T-helper 9 cell (primary cell): Measurements from ENCODE around the gene MYOZ3.
A peak's percentile ranks its signal among the peaks of the same experiment; 100 is the strongest.

Source experiments
- DNase-seq: peaks from one replicate; pipeline ENCODE4 v3.0.0-alpha.2; 2020

MYOZ3 gene

DNA sequence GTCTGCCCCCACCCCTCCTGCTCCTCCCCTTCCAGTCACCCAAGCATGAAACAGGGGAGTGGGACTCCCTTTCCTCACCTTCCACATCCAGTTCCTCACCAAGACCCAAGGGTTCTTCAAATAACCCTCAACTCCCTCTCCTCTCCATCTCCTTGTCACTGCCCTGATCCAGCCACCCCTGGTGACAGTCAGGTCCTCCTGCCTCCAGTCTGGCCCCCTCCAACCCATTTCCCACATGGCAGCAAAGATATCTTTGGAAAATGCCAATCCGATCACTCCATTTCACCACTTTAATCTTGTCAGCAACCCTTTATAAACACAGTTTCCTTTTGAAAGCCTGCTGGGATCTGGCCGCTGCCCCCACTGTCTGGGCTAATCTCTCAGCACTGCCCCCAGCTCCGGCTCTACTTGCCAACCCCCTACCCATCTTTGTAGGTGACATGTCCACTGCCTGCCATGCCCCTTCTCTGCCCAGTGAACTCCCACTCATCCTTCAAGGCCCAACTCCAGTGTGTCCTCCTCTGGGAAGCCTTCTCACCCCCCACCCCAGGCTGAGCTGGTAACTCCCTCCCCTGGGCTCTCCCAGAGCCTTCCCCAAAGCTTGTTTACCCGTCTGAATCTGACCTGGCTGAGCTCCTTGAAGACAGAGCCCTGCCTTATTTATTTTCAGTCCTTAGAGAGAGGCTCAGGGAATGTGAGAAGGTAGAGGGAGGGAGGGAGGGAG, 781 bp upstream of the MYOZ3 start:
- no peak for DNase-seq

DNA sequence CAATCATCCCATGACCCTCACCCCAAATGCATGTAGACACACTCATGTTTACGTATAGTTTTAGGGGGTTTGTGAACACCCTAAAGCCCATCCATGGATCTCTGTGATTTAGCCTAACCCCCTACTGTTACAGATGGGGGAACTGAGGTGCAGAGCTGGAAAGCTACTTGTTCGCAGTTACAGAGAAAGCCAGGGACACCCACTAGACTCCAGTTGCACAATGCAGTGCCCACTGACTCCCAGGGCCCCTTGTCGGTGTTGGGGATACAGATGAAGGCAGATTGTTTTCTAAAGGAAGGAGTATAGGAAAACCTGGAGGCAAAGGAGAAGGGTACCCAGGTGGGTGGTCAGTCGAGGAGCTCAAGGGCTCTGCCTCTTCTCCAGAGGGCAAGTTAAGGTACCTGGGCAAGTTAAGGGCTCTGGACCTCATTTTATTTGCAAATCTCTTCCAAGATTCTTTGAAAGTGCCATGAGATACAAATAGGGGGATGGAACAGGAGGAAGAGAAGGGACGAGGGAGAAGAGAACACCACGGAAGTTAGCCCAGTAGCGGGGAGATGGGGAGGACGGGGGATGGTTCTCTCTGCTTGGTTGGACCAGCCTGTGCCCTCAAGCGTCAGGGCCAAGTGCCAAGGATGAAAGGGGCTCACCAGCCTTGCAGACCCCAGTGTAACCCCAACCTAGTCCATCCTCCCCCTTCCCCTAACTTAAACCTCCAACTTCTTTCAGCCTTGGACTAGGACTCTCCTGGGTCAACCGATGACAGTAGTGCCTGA, 958 bp downstream of the MYOZ3 start:
- no peak for DNase-seq

DNA sequence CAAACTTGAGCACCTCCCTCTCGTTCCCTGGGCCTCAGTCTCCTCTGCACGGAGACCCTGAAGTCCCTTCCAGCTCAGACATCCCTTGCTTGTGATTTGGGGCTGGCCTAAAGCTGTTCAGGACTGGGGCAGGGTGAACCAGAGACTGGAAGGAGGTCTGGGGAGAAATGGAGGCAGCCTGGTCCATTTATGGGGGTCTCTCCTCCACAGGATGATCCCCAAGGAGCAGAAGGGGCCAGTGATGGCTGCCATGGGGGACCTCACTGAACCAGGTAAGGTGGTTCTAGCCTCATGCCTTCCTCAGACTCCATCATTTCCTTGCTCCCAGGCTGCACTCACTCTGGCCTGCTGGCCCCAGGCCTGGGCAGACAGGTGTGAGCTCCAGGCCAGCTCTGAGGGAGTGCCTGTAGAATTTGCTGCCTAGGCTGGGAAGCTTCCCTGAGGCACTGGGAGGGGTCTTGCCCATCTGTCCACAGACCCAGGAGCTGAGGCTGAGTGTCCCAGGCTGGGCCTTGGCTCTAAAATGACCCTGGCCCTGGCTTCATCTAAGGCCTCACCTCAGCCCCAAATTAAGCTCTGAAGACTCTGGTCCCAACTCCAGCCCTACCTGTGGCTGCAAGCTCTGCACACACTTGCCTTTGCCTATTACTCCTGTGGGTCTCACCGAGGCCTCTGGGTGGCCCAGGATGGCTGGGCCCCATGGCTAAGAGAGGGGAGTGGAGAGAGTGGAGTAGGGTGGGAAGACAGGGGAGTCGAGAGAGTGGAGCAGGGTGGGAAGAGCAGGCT, 1.9 kb downstream of the MYOZ3 start:
- no peak for DNase-seq

DNA sequence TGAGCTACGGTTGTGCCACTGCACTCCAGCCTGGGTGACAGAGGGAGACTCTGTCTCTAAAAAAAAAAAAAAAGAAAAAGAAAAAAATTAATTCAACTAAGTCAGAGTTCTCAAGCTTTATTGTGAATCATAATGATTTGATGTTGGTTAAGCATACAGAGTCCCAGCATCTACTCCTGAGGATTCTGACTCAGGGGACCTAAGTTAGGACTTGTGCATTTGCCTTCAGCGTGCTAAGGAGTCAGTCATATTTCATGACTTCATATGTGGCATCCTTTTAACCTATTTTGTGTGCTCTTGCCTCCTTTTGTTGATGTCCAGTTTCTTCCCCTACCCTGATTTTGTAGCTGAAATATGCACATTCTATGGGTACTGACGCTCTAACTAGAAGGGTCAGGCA, 2.9 kb downstream of the MYOZ3 start:
- DNase-seq, result no peak

DNA sequence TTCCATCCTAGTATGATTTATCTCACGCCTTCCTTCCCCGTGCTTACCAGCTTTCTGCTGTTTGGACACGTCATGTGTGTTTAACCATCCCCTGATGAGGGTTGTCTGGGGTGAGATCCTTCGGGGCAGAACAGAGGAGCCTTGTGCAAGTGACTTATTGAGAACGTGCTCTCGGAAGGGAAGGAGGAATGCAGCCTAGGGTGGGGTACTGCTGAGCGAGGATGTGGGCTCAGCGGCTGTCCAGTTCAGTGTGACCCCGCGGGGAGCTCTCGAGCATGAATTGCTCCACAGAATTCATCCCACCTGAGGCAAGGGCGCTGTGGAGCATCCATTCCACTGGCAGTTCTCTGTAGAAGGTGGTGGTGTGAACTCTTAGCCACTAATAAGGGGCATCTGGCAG, 4.0 kb downstream of the MYOZ3 start:
- no peak for DNase-seq

DNA sequence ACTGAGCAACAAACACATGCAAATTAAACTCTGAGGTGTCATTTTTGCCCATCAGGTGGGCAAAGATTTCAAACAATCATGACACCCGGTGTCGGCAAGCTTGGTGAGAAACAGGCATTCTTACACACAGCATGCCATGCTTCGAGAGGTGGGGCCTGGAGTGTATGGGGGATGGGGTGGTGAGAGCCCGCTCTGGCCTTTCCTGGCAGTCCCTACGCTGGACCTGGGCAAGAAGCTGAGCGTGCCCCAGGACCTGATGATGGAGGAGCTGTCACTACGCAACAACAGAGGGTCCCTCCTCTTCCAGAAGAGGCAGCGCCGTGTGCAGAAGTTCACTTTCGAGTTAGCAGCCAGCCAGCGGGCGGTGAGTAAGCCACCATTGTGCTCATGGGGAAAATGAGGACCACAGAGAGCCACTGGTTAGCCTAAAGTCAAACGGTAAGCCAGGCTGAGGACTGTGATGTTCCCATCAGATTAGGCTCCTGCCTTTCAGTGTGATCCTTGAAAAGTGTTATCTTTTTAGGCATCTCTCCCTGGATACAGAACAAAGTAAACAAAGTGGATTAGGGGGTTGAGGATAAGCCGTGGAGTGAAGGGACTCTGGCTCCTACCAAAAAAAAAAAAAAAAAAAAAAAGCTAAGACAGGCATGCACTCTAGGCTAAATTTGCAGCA, 9.4 kb downstream of the MYOZ3 start:
- no peak for DNase-seq

DNA sequence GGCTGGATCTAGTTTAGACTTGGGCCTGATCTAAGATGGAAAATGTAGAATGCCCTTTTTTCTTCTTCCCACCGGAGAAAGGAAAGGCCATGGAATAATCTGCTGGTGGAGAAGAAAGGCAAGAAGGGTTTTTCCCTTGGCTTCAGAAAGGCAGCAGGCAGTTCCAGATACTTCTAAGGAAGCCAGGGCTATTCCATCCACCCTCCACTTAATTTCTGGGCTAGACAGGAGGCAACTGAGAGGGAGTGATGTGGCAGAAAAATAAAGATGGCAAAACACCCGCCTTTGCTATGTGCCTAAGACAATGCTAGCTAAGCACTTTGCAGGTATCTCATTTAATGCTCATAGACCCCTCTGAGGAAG, 9.9 kb downstream of the MYOZ3 start:
- DNase-seq, result no peak

DNA sequence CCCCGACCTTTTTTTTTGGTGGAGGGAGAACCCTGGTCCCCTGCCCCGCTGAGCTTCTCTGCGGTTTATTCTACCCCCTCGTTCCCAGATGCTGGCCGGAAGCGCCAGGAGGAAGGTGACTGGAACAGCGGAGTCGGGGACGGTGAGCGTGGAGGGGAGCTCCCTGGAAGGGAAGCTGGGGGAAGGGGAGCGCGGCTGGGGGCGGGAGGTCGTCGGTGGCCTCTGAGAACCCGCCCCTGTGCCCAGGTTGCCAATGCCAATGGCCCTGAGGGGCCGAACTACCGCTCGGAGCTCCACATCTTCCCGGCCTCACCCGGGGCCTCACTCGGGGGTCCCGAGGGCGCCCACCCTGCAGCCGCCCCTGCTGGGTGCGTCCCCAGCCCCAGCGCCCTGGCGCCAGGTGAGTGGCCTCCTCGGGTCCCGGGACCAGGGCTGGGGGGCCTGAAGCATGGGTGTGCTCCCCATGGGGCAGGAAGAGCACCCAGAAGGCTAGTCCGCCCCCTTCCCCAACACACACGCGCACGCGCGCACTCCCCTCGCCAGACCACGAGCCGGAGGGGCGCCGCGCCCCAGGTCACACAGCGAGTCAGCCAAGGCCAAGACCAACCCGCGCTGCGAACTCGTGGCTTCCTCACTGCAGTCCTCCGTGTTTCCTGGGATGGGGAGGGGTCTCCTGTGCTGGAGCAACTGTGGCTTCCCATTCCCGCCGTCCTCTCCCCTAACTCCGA, 10.6 kb downstream of the MYOZ3 start:
- DNase-seq, result no peak

DNA sequence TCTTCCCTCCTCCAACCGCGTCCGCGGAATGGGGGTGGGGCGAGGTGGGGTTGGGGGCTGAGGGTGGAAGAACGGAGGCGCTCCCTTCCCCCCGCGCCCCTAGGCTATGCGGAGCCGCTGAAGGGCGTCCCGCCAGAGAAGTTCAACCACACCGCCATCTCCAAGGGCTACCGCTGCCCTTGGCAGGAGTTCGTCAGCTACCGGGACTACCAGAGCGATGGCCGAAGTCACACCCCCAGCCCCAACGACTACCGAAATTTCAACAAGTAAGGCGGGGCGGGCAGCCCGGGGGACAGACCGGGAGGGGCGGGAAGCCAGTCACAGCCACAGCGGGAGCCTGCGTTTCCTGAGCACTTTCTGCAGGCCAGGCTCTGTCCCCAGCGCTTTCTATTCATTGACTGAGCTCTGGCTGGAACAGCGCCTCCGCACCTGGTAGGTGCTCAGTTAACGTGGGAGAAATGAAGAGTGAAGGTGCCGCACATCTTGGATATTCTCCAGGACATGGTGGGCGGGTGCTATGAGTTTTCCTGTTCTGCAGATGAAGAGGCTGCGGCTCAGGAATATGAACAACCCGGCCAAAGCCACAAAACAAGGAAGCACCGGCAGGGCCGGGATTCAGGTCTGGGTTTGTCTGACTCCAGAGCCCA, 11.3 kb downstream of the MYOZ3 start:
- no peak for DNase-seq

DNA sequence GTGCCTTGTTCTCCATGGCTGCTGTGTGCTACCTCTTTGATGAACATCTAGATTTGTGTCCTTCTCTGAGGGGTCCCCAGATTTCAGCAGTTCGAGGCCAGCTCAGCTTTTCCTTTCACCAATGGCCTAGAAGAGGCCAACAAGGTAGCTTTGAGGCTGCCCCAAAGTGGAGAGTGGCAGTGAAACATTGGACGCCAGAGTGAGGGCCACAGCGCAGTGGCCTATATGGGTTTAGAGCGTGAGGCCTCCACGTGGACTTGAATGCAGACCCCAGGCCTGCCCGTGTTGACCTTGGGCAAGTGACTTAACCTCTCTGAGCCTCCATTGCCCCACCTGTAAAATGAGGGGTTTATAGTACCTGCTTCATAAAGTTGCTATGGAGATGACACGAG, 11.8 kb downstream of the MYOZ3 start:
- no peak for DNase-seq

DNA sequence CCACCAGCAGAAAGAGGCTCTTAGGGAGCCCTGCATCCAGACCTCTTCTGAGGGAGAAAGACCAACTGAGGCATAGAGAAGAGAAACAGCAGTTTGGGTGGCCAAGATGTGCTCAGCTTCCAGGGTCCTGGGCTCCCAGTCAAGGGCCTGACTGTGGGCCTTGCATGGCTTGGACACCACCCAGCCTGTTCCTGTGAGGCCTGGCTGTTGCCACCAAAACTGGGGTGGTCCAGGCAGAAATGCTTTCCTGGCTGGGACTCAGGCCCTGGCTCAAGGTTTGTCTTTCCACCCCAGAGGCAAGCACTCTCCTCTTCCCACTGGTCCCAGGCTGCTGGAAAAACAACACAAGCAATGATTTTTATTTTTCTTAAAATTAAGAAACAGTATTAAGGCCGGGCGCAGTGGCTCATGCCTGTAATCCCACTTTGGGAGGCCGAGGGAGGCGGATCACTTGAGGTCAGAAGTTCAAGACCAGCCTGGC, 13.3 kb downstream of the MYOZ3 start:
- no peak for DNase-seq

DNA sequence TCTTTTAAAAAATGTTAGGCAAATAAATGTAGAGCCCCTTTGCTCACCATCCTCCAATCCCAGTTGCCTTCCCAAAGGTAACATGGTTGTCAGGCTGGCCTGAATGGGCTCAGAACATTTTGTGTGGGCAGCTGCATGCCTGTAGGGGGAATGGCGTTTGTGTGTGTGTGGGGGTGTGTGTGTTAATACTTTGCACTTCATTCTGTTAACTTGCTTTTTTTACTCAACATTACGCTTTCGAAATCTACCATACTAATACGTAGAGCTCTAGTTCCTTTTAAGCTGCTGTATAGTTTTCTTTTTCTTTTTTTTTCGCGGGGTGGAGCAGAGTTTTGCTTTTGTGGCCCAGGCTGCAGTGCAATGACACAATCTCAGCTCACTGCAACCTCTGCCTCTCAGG, 14.0 kb downstream of the MYOZ3 start:
- DNase-seq, result no peak

DNA sequence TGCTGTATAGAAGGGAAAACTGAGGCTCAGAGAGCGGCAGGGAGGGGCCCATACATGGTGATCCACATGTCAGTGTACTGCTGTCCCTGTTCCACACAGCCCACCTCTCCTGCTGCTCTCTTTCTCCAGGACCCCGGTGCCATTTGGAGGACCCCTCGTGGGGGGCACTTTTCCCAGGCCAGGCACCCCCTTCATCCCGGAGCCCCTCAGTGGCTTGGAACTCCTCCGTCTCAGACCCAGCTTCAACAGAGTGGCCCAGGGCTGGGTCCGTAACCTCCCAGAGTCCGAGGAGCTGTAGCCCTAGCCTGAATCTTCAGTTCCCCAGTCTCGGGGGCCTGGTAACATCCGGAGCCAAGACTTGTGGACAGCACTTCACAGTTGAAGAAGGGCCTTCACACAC, 15.5 kb downstream of the MYOZ3 start:
- DNase-seq, result no peak

DNA sequence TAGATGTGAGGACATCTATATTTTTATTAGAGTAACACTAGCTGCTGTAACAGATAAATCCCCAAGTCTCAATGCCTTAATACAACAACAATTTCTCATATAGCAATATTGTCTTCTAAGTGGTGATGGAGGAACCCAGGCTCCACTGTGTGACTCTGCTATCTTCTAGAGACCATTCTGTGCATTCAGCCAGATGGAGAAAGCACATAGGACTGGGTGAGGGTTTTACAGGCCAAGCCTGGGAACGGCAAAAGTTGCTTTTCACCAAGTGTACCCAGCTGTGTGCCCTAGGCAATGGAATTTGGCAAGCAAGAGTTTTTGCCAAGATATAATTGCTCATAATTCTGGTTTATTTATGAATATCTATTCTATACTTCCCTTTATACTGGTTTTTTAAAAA, 28.1 kb downstream of the MYOZ3 start:
- no peak for DNase-seq

DNA sequence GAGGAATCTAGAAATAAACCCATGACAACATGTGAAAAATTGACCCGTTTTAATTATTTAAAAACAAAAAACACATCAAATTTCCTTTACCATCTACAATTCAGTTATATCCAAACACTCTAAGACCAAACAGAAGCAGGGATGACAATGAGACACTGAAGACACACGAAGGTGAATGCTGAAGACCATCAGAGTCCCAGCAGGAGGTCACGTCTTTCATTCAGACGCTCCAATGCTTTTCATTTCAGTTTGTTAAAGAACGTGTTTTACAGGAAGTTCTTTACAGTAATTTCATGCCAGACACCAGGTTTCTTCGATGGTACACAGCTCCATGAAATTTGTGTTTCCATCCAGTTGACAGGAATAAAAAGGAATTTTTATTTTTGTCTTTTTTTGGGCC, 29.7 kb downstream of the MYOZ3 start:
- no peak for DNase-seq

DNA sequence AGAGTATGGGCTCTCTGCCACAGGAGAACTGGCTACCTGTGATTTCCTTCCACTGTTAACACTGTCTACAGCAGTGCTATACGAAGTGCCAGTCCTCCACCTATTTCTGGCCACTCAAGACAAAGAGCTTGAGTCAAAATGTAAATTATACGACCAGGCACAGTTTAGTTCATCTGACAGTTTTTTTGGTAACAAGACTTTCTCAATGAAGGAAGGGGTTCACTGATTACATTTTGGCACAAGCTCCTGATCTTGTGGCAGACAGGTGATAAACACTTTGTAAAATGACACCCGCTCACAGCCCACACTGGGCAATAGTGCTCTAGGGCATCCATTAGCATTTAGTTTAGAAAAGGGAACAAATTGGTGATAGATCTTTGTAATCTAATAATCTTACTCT, 31.2 kb downstream of the MYOZ3 start:
- DNase-seq, result no peak

DNA sequence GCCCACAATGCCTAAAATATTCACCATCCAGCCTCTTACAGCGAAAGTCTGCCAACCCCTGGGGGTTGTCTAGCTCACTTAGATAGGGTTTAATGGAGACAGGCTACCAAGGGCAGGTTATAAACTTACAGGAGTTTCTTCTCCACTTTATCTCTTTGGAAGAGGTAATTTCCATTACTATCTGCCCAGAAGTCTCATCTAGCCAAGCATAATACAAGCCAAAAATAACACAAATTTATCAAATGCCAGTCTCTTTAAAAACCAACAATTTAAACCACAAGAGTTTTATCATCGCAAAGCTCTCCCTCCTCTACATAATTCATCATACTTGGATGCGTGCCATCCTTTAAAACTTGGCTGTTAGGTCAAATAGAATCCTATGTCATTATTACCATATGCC, 33.6 kb downstream of the MYOZ3 start:
- DNase-seq, result no peak

DNA sequence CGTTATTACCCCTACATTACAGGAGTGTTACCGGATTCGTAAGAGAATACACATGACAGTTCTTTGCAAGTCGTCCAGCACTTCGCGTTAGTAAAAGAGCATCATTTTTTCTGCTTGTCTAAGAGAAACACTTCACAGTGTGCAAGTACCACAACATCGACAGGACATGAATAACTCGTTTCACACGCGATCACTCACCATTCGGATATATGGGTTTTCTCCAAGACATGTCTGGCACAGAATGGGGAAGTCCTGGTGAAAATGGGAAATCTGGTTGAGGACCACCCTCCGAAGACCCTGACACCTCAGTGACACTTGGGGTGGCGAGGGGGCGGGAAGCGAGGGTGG, 39.2 kb downstream of the MYOZ3 start:
- DNase-seq, result no peak

DNA sequence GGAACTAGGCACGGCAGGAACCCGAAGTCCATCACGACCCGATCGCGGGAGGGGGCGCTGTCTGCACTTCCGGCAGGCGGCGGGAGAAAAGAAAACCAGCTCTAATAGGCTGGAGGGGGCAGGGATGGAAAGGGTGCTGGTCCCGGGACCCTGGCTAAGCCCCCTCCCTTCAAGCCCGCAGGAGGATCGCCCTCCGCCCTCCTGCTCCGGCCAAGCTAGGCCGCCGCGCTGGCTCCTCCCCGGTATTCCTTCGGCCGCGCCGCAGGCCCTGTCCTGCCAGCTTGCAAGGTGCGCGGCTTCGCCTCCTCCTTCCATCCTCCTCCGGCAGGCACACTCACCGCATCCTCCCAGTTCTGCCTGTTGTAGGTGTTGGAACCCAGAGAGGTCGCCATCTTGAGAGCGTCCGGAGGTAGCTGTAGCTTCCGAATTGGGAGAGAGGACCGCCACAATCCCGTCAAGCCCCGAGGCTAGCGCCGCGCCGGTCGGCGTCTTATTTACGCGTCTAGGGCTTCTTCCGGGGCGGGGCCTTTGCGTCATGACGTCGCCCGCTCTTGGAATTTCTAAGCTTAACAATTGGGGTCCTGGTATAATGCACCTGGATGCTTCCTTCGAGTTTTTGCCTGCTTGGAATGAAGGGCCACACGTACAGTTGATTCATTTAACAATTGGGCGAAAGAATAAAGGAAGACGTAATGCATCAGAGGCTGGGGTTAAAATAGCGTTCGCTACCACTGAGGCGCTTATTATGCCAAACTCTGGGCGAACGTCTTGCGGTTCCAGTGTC, 39.7 kb downstream of the MYOZ3 start, which contains the start of gene RBM22:
Gene RBM22, minus strand, starts transcription at position 469 of the 784 bp plus-strand sequence. Its CDS starts 77 bp downstream, at position 392.
- DNase-seq, result peak; percentile 87

DNA sequence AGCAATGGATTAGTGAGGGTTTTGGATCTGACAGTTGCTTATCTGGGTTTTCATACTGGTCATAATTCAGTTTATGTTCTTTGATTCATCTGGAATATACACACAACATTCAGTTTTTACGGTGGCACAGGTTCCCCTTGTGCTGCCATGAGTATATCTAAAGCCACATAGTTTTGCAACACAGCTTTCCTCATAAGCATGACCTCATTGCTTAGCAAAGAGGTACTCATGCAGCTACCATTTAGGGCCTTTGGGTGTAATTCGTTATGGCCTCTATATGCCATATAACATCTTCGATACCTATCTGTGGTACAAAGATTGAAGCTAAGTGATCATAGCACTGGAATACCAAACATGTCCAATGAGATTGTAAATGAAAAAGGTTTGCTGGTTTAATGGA, 42.7 kb downstream of the MYOZ3 start:
- no peak for DNase-seq

DNA sequence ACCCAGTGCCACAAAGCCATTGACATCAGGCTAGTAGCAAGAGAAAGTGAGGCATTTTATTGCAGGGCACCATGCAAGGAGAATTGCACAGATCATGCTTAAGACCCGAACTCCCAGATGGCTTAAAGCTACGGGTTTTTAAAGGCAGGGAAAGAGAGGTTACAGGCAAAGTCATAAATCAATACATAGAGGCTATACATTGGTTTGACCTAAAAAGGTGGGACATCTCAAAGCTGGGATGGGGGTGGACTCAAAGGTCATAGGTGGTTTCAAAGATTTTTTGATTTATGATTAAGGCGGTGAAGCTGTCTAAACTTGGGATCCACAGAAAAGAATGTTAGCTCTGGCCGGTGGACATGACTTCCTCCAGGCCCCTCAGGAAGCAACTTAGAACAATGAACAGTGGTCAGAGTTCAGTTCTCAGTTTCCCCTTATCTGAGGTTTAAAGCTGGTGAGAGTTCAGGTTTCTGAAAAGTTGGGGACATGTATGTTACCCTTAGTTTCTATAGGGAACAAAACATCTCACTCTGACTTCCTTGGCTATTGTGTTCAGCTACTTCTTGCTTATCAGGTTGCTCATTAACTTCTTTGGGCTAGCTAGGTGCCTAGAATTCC, 45.8 kb downstream of the MYOZ3 start:
- no peak for DNase-seq
